NB4 (cell line): ENCODE data around the gene JPT2.
"Not testable (repeated sequence)": the region's sequence is repeated elsewhere in the genome, so short reads cannot be mapped to it uniquely, and the experiment has no call there.

Experiments
- POLR2A ChIP-seq: IDR thresholded peaks from 2 replicates; pipeline ENCODE4 v1.6.1; 2011; ENCODE audit warnings: mild to moderate bottlenecking; ENCODE audit not compliant: insufficient read length; ENCODE audit errors: extremely low read depth
- TF ChIP-seq, protein P1 (sequence below): IDR thresholded peaks from one replicate; pipeline ENCODE4 v1.5.1; 2012; ENCODE audit warnings: low read depth, low read length

DNA sequence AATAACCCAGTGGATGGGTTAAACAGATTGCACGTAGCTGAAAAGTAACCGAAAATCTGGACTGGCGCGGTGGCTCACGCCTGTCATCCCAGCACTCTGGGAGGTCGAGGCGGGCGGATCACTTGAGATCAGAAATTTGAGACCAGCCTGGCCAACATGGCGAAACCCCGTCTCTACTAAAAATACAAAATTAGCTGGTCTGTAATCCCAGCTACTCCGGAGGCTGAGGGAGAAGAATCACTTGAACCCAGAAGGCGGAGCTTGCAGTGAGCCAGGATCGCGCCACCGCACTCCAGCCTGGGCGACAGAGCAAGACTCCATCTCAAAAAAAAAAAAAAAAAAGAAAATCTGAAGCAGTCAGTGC, 27.2 kb downstream of the JPT2 start:
- TF ChIP-seq, protein P1, sequence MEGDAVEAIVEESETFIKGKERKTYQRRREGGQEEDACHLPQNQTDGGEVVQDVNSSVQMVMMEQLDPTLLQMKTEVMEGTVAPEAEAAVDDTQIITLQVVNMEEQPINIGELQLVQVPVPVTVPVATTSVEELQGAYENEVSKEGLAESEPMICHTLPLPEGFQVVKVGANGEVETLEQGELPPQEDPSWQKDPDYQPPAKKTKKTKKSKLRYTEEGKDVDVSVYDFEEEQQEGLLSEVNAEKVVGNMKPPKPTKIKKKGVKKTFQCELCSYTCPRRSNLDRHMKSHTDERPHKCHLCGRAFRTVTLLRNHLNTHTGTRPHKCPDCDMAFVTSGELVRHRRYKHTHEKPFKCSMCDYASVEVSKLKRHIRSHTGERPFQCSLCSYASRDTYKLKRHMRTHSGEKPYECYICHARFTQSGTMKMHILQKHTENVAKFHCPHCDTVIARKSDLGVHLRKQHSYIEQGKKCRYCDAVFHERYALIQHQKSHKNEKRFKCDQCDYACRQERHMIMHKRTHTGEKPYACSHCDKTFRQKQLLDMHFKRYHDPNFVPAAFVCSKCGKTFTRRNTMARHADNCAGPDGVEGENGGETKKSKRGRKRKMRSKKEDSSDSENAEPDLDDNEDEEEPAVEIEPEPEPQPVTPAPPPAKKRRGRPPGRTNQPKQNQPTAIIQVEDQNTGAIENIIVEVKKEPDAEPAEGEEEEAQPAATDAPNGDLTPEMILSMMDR, result not testable (repeated sequence)
- TF ChIP-seq POLR2A, result not testable (repeated sequence)
